OCI-LY1 (cell line): Measurements from ENCODE around the gene RAE1.
A peak's percentile ranks its signal among the peaks of the same experiment; 100 is the strongest.

Experiments
- H2AFZ ChIP-seq: fragments of 200-600 bp; sonication (generic), shearing (Covaris generic); 2 replicates; pipeline ENCODE4 v1.6.0; 2014; ENCODE audit warnings: antibody characterized with exemption, mild to moderate bottlenecking, low read length
- H3F3A ChIP-seq: fragments of 200-600 bp; sonication (generic), shearing (Covaris generic); 2 replicates; pipeline ENCODE4 v1.6.0; 2014; ENCODE audit warnings: mild to moderate bottlenecking, antibody characterized with exemption, low read length, moderate library complexity; ENCODE audit not compliant: insufficient read depth
- H3K27ac ChIP-seq: fragments of 200-600 bp; sonication (generic); 2 replicates; pipeline ENCODE4 v1.5.1; 2014; ENCODE audit warnings: low read length, mixed run types, mild to moderate bottlenecking, low read depth; ENCODE audit not compliant: poor library complexity, severe bottlenecking
- H3K27me3 ChIP-seq: fragments of 200-600 bp; sonication (generic); 2 replicates; pipeline ENCODE4 v1.6.0; 2014; ENCODE audit warnings: antibody characterized with exemption, mild to moderate bottlenecking, low read length, moderate library complexity; ENCODE audit not compliant: insufficient read depth
- H3K36me3 ChIP-seq: fragments of 200-600 bp; sonication (generic); 2 replicates; pipeline ENCODE4 v1.6.1; 2014; ENCODE audit warnings: mild to moderate bottlenecking, antibody characterized with exemption, low read length, moderate library complexity, mixed read lengths; ENCODE audit not compliant: insufficient read depth
- H3K4me1 ChIP-seq: fragments of 200-600 bp; sonication (generic); 2 replicates; pipeline ENCODE4 v1.5.1; 2014; ENCODE audit warnings: mild to moderate bottlenecking, low read length, moderate library complexity; ENCODE audit not compliant: insufficient read depth, severe bottlenecking
- H3K4me2 ChIP-seq: fragments of 200-600 bp; sonication (generic), shearing (Covaris generic); 2 replicates; pipeline ENCODE4 v1.6.1; 2014; ENCODE audit warnings: low read length
- H3K4me3 ChIP-seq: fragments of 200-600 bp; sonication (generic); 2 replicates; pipeline ENCODE4 v1.5.1; 2014; ENCODE audit warnings: low read length, low read depth, mild to moderate bottlenecking, mixed read lengths; ENCODE audit not compliant: poor library complexity, severe bottlenecking
- H3K79me2 ChIP-seq: fragments of 200-600 bp; shearing (Covaris generic); 2 replicates; pipeline ENCODE4 v1.6.1; 2016; ENCODE audit warnings: mixed run types, low read length, mixed read lengths; ENCODE audit not compliant: insufficient read depth
- H3K9ac ChIP-seq: fragments of 200-600 bp; sonication (generic), shearing (Covaris generic); 2 replicates; pipeline ENCODE4 v1.6.1; 2014; ENCODE audit warnings: mild to moderate bottlenecking, low read length, mixed read lengths
- H3K9me2 ChIP-seq: fragments of 200-600 bp; sonication (generic), shearing (Covaris generic); 2 replicates; pipeline ENCODE4 v1.6.1; 2014; ENCODE audit warnings: low read depth, mild to moderate bottlenecking, low read length, mixed read lengths
- H3K9me3 ChIP-seq: fragments of 200-600 bp; shearing (Covaris generic); 2 replicates; pipeline ENCODE4 v1.6.1; 2014; ENCODE audit warnings: low read length, mixed read lengths
- H4K20me1 ChIP-seq: fragments of 200-600 bp; sonication (generic), shearing (Covaris generic); 2 replicates; pipeline ENCODE4 v1.6.0; 2016; ENCODE audit warnings: mild to moderate bottlenecking, low read length; ENCODE audit not compliant: insufficient read depth
- CTCF ChIP-seq: fragments of 200-600 bp; sonication (generic), shearing (Covaris generic); IDR thresholded peaks from 2 replicates; pipeline ENCODE4 v1.5.1; 2017; ENCODE audit warnings: mild to moderate bottlenecking, antibody characterized with exemption, low read length, moderate library complexity, mixed read lengths
- EZH2 ChIP-seq: fragments of 200-600 bp; sonication (generic), shearing (Covaris generic); IDR thresholded peaks from 2 replicates; pipeline ENCODE4 v1.8.0; 2017; ENCODE audit warnings: borderline replicate concordance, mixed run types, mild to moderate bottlenecking, antibody characterized with exemption, low read length, moderate library complexity, mixed read lengths

Gene RAE1

DNA sequence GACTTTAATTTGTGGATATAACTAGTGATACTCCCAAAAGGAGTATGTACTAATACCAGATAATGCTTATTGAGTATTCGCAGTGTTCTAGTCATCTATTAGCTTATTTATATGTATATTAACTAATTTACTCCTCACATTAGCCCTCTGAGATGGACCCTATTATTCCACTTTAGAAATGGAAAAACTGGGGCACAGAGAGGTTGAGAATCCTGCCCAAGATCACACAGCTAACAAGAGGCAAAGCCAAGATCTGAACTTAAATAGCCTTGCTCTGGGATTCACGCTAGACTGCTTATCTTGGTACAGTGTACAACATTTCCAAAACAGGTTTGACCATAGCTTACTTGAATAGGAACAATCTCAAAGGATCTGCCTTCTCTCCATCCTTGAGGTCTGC, 29.9 kb upstream of the RAE1 start:
- H3K36me3 ChIP-seq = no peaks in the 10 kb centered on the region
- no peak overlapping the region for H3K4me2 ChIP-seq
- peaks cover 12% of the 10 kb centered on the region for H3F3A ChIP-seq
- H3K4me3 ChIP-seq = no peak overlapping the region
- H3K27me3 ChIP-seq = no peaks in the 10 kb centered on the region
- peaks cover 100% of the 10 kb centered on the region for H3K4me1 ChIP-seq
- TF ChIP-seq EZH2 (no peak), CTCF (no peak)
- H3K9me2 ChIP-seq = no peaks in the 10 kb centered on the region
- no peak overlapping the region for H2AFZ ChIP-seq
- no peaks in the 10 kb centered on the region for H3K79me2 ChIP-seq
- no peaks in the 10 kb centered on the region for H4K20me1 ChIP-seq
- H3K9me3 ChIP-seq = no peaks in the 10 kb centered on the region
- H3K27ac ChIP-seq = peak overlapping the region; percentile 100
- H3K9ac ChIP-seq = no peak overlapping the region; the same call in 1 of the 2 replicates

- Histone ChIP-seq H3K4me2 (peak overlapping the region; percentile 54), H3F3A (peaks cover 13% of the 10 kb centered on the region)
These were observed 28.6 kb upstream of the RAE1 start for GRCh38 chr20:57322476-57322875.

GRCh38 chr20:57323034-57323433, 28.0 kb upstream of the RAE1 start:
- H3K9me3 ChIP-seq = no peaks in the 10 kb centered on the region
- peak overlapping the region; percentile 54 for H3K4me2 ChIP-seq
- H3F3A ChIP-seq = peaks cover 12% of the 10 kb centered on the region; the same call in 1 of the 2 replicates
- no peaks in the 10 kb centered on the region for H4K20me1 ChIP-seq
- no peaks in the 10 kb centered on the region for H3K36me3 ChIP-seq
- H3K27me3 ChIP-seq = no peaks in the 10 kb centered on the region
- H2AFZ ChIP-seq = no peak overlapping the region
- peak overlapping the region; percentile 64 for H3K9ac ChIP-seq
- peak overlapping the region; percentile 4 for H3K4me3 ChIP-seq
- TF ChIP-seq CTCF (no peak), EZH2 (no peak)
- peaks cover 100% of the 10 kb centered on the region for H3K4me1 ChIP-seq
- no peaks in the 10 kb centered on the region for H3K9me2 ChIP-seq
- no peaks in the 10 kb centered on the region for H3K79me2 ChIP-seq
- peak overlapping the region; percentile 100 for H3K27ac ChIP-seq

More at GRCh38 chr20:57322476-57322875, 28.6 kb upstream of the RAE1 start:
- Histone ChIP-seq H3K4me3 (peak overlapping the region; percentile 4), H3K9me3 (no peaks in the 10 kb centered on the region), H3K27me3 (no peaks in the 10 kb centered on the region), H4K20me1 (no peaks in the 10 kb centered on the region), H3K79me2 (no peaks in the 10 kb centered on the region), H3K4me1 (peaks cover 100% of the 10 kb centered on the region), H3K9ac (peak overlapping the region; percentile 64), H3K36me3 (no peaks in the 10 kb centered on the region), H3K9me2 (no peaks in the 10 kb centered on the region), H2AFZ (no peak overlapping the region), H3K27ac (peak overlapping the region; percentile 100)
- TF ChIP-seq EZH2 (no peak), CTCF (no peak)
